Esophagus (tissue), 2 donors: ENCODE results near the gene ZNF318. TPM values are rescaled to one million over a fixed set of nuclear protein-coding genes. Genes with fewer than 3 reads are reported as not detected.

Source experiments
- H3K27ac ChIP-seq, 2 donors: one replicate each; pipeline ENCODE4 v1.5.1; 2013; ENCODE audit warnings: low read depth in 2 of 2, mild to moderate bottlenecking in 2 of 2, inconsistent platforms in 1 of 2, low read length in 1 of 2, moderate library complexity in 1 of 2
- H3K27me3 ChIP-seq, 2 donors: one replicate each; pipeline ENCODE4 v1.6.1; 2013; ENCODE audit warnings: low read length in 2 of 2, control low read depth in 1 of 2, mild to moderate bottlenecking in 1 of 2; ENCODE audit not compliant: insufficient read depth in 2 of 2, control insufficient read depth in 1 of 2
- H3K36me3 ChIP-seq, 2 donors: one replicate each; pipeline ENCODE4 v1.6.1; 2013; ENCODE audit warnings: low read length in 1 of 2; ENCODE audit not compliant: control insufficient read depth in 2 of 2, insufficient read depth in 2 of 2
- H3K4me1 ChIP-seq, 2 donors: one replicate each; pipeline ENCODE4 v1.6.1; 2013; ENCODE audit warnings: low read length in 1 of 2; ENCODE audit not compliant: control insufficient read depth in 2 of 2, insufficient read depth in 2 of 2
- H3K4me3 ChIP-seq, 2 donors: one replicate each; pipeline ENCODE4 v1.5.1; 2013; ENCODE audit warnings: low read length in 2 of 2, mild to moderate bottlenecking in 2 of 2, low read depth in 1 of 2, moderate library complexity in 1 of 2
- H3K9me3 ChIP-seq, 2 donors: one replicate each; pipeline ENCODE4 v1.6.1; 2013; ENCODE audit warnings: mild to moderate bottlenecking in 2 of 2, low read depth in 1 of 2, low read length in 1 of 2, moderate library complexity in 1 of 2; ENCODE audit not compliant: control insufficient read depth in 2 of 2, insufficient read depth in 1 of 2
- WGBS, 2 donors: extraction: QIAGEN DNeasy Blood & Tissue Kit; methylation state at CpG; one replicate each; pipeline ENCODE4 v1.1.7; 2013; 5-methylcytosine and 5-hydroxymethylcytosine counted together
- polyA plus RNA-seq, 2 donors: library from polyadenylated mRNA; stranded (reverse); fragments of 200-250 nt; gene quantifications; one replicate each; pipeline ENCODE4 v1.2.3, GENCODE V29; 2013
- donor health status: healthy with polysubstance abuse.
- donor health status: Bipolar disorder and iron deficiency.

Gene ZNF318
- polyA plus RNA-seq, 2 donors: 3.2 to 4.8 TPM

- H3K4me1 ChIP-seq: no peaks in the 10 kb centered on the region
- H3K27me3 ChIP-seq: no peaks in the 10 kb centered on the region
- H3K36me3 ChIP-seq: no peaks in the 10 kb centered on the region
- H3K4me3 ChIP-seq: no peak overlapping the region
- 72 to 77% methylated on average over 6 of the region's 6 CpGs for WGBS, 2 donors
- no peak overlapping the region for H3K27ac ChIP-seq
- peaks cover 0 to 3% of the 10 kb centered on the region in 2 donors for H3K9me3 ChIP-seq
Observed at GRCh38 chr6:43290905-43291355, 78.5 kb downstream of the ZNF318 start.

GRCh38 chr6:43290339-43290904 lies 79.0 kb downstream of the ZNF318 start:
- no peaks in the 10 kb centered on the region for H3K4me1 ChIP-seq
- 79 to 91% methylated on average over 3 of the region's 3 CpGs for WGBS, 2 donors
- no peak overlapping the region for H3K27ac ChIP-seq
- no peaks in the 10 kb centered on the region for H3K36me3 ChIP-seq
- peaks cover 0 to 3% of the 10 kb centered on the region in 2 donors for H3K9me3 ChIP-seq
- no peak overlapping the region for H3K4me3 ChIP-seq
- H3K27me3 ChIP-seq: no peaks in the 10 kb centered on the region

GRCh38 chr6:43287717-43288679 lies 81.4 kb downstream of the ZNF318 start:
- no peak overlapping the region for H3K27ac ChIP-seq
- WGBS, 2 donors: 67 to 73% methylated on average over 6 to 7 of the region's 7 CpGs
- no peak overlapping the region for H3K4me3 ChIP-seq
- H3K4me1 ChIP-seq: peaks cover 0 to 3% of the 10 kb centered on the region in 2 donors
- no peaks in the 10 kb centered on the region for H3K36me3 ChIP-seq
- H3K27me3 ChIP-seq: no peaks in the 10 kb centered on the region
- H3K9me3 ChIP-seq: no peaks in the 10 kb centered on the region

GRCh38 chr6:43286980-43287716 lies 82.3 kb downstream of the ZNF318 start:
- Histone ChIP-seq H3K27me3 (no peaks in the 10 kb centered on the region), H3K4me1 (peaks cover 0 to 3% of the 10 kb centered on the region in 2 donors), H3K27ac (no peak overlapping the region), H3K4me3 (no peak overlapping the region), H3K36me3 (no peaks in the 10 kb centered on the region), H3K9me3 (no peaks in the 10 kb centered on the region)
- 71 to 72% methylated on average over 10 of the region's 10 CpGs for WGBS, 2 donors

GRCh38 chr6:43286456-43286979 lies 82.9 kb downstream of the ZNF318 start:
- 90 to 93% methylated on average over 6 of the region's 6 CpGs for WGBS, 2 donors
- Histone ChIP-seq H3K4me3 (no peak overlapping the region), H3K27ac (no peak overlapping the region), H3K4me1 (peaks cover 0 to 3% of the 10 kb centered on the region in 2 donors), H3K27me3 (no peaks in the 10 kb centered on the region), H3K36me3 (no peaks in the 10 kb centered on the region), H3K9me3 (no peaks in the 10 kb centered on the region)

Other genes starting within 250 kb of the ZNF318 start
- 10 to 100 TPM; 17.1 to 23.7 TPM for gene SRF, start 198.4 kb downstream of the ZNF318 start, polyA plus RNA-seq
- 10 to 100 TPM; 26.6 to 64.9 TPM for gene CUL9, start 187.5 kb downstream of the ZNF318 start, polyA plus RNA-seq
- gene DNPH1, start 140.2 kb downstream of the ZNF318 start, polyA plus RNA-seq: 100 to 1,000 TPM in 1 of 2 donors, 10 to 100 TPM in 1; 62.3 to 115 TPM
- gene TTBK1, start 126.2 kb downstream of the ZNF318 start, polyA plus RNA-seq: under 1 TPM; 0.02 TPM
- not detected for gene SLC22A7, start 71.4 kb downstream of the ZNF318 start, polyA plus RNA-seq
- gene CRIP3, start 60.8 kb downstream of the ZNF318 start, polyA plus RNA-seq: 1 to 10 TPM in 1 of 2 donors, under 1 TPM in 1; 0.40 to 1.2 TPM
- 10 to 100 TPM; 13.3 to 40.6 TPM for gene ABCC10, start 57.9 kb upstream of the ZNF318 start, polyA plus RNA-seq
- 10 to 100 TPM; 11.3 to 18.7 TPM for gene DLK2, start 85.9 kb upstream of the ZNF318 start, polyA plus RNA-seq
- gene TJAP1, start 107.9 kb upstream of the ZNF318 start, polyA plus RNA-seq: 10 to 100 TPM; 10.5 to 15.1 TPM
- under 1 TPM; 0.14 to 0.24 TPM for gene LRRC73, start 140.7 kb upstream of the ZNF318 start, polyA plus RNA-seq
- gene YIPF3, start 147.3 kb upstream of the ZNF318 start, polyA plus RNA-seq: 10 to 100 TPM; 54.3 to 64.1 TPM
- 10 to 100 TPM; 21.5 to 38.9 TPM for gene POLR1C, start 147.4 kb upstream of the ZNF318 start, polyA plus RNA-seq
- 10 to 100 TPM; 10.1 to 14.3 TPM for gene XPO5, start 206.4 kb upstream of the ZNF318 start, polyA plus RNA-seq
- gene POLH, start 206.5 kb upstream of the ZNF318 start, polyA plus RNA-seq: 1 to 10 TPM; 3.5 to 5.0 TPM